ENCODE data around the gene ARHGEF11. TPM values are rescaled to one million over a fixed set of nuclear protein-coding genes. Genes with fewer than 3 reads are reported as not detected.

ARHGEF11 gene
- total and polyA plus RNA-seq, 9 of the 15 experiments (the other 6 are each of a cell fraction or from before 2014, with no cell fraction given): 0.14 to 15.5 (median 9.0) TPM

- TF ChIP-seq DPF2 (IDR thresholded peaks at IDR 0.05): peak; percentile 58
- peak; percentile 27; the same call in 1 of the 2 replicates for TF ChIP-seq MTA2 (IDR thresholded peaks at IDR 0.05; ENCODE audit: low read depth)
- TF ChIP-seq NFE2 (IDR thresholded peaks at IDR 0.05; ENCODE audit: low read depth): no peak
- no peak for TF ChIP-seq HNRNPH1 (optimal IDR thresholded peaks at IDR 0.05; ENCODE audit: low read depth, low read length)
- TF ChIP-seq TAF7 (tag; IDR thresholded peaks at IDR 0.05): no peak
- TF ChIP-seq NR3C1 (CRISPR knock-in tag; IDR thresholded peaks at IDR 0.05): no peak
- no peak for TF ChIP-seq TSC22D4 (tag; IDR thresholded peaks at IDR 0.05)
- TF ChIP-seq CXXC5 (CRISPR knock-in tag; IDR thresholded peaks at IDR 0.05): no peak
- TF ChIP-seq MYBL2 (IDR thresholded peaks at IDR 0.05; ENCODE audit: low read depth): no peak
- no peak for TF ChIP-seq MYBL2 (CRISPR knock-in tag; IDR thresholded peaks at IDR 0.05; ENCODE audit: borderline replicate concordance)
- no peak for TF ChIP-seq TFE3 (CRISPR knock-in tag; IDR thresholded peaks at IDR 0.05)
- TF ChIP-seq GATAD2A (IDR thresholded peaks at IDR 0.05): no peak
- no peak for TF ChIP-seq ZEB2 (IDR thresholded peaks at IDR 0.05)
- TF ChIP-seq PCBP1 (IDR thresholded peaks at IDR 0.05; ENCODE audit: low read depth, low read length, poor library complexity, severe bottlenecking): no peak
- TF ChIP-seq TGIF2 (CRISPR knock-in tag; IDR thresholded peaks at IDR 0.05): no peak
- TF ChIP-seq RFX7 (CRISPR knock-in tag; IDR thresholded peaks at IDR 0.05): no peak
- no peak for TF ChIP-seq SMAD2 (IDR thresholded peaks at IDR 0.05; ENCODE audit: low read depth, low read length)
- TF ChIP-seq TCF3 (CRISPR knock-in tag; IDR thresholded peaks at IDR 0.05): peak; percentile 48
- no peak for TF ChIP-seq NCOA1 (IDR thresholded peaks at IDR 0.05; ENCODE audit: low read depth)
- TF ChIP-seq DACH1 (IDR thresholded peaks at IDR 0.05; ENCODE audit: partially characterized antibody): no peak
- no peak for TF ChIP-seq RBFOX2 (IDR thresholded peaks at IDR 0.05; ENCODE audit: low read depth, low read length)
- no peak for TF ChIP-seq FOS (IDR thresholded peaks at IDR 0.05; ENCODE audit: extremely low read depth, insufficient read length)
- peak; percentile 11 for TF ChIP-seq MEIS2 (IDR thresholded peaks at IDR 0.05; ENCODE audit: partially characterized antibody)
- no peak for TF ChIP-seq EWSR1 (IDR thresholded peaks at IDR 0.05; ENCODE audit: borderline replicate concordance, low read depth, partially characterized antibody)
- no peak for TF ChIP-seq PTTG1 (tag; IDR thresholded peaks at IDR 0.05; ENCODE audit: low read depth)
- TF ChIP-seq NCOR1 (IDR thresholded peaks at IDR 0.05): peak; percentile 62; the same call in 1 of the 2 replicates
- no peak for TF ChIP-seq USF2 (CRISPR knock-in tag; IDR thresholded peaks at IDR 0.05)
- TF ChIP-seq GATAD2B (IDR thresholded peaks at IDR 0.05; ENCODE audit: borderline replicate concordance): no peak
- 0 out of 4 replicates have a peak, but pooled peaks of 1 of the 2 experiments have one; percentile 15 for TF ChIP-seq TEAD1 (CRISPR knock-in tag; IDR thresholded peaks at IDR 0.05)
- TF ChIP-seq CBFA2T2 (conservative IDR thresholded peaks at IDR 0.05): peak; percentile 71
- TF ChIP-seq ZNF830 (CRISPR knock-in tag; IDR thresholded peaks at IDR 0.05): no peak
- no peak for TF ChIP-seq HMG20A (CRISPR knock-in tag; conservative IDR thresholded peaks at IDR 0.05)
- no peak for TF ChIP-seq SREBF2 (CRISPR knock-in tag; IDR thresholded peaks at IDR 0.05)
Measured at GRCh38 chr1:156973417-156973816, 72.1 kb downstream of the ARHGEF11 start (continued).

All from K562 (cell line).